Stimulated activated CD8-positive, alpha-beta memory T cell treated with anti-CD3 and anti-CD28 coated beads, Interleukin-7, amount 100 ng/mL, for 1 hour (primary cell): Measurements from ENCODE around the gene DUSP16.
"Not testable (repeated sequence)": the region's sequence is repeated elsewhere in the genome, so short reads cannot be mapped to it uniquely, and the experiment has no call there.

Source experiments
- DNase-seq, 2 donors: peaks; one replicate each; pipeline ENCODE4 v3.0.0-alpha.2; 2020; ENCODE audit warnings: low read depth in 2 of 2

The DUSP16 gene

GRCh38 chr12:12583510-12584178 is 21.0 kb upstream of the DUSP16 start:
- DNase-seq = no peak

DNA sequence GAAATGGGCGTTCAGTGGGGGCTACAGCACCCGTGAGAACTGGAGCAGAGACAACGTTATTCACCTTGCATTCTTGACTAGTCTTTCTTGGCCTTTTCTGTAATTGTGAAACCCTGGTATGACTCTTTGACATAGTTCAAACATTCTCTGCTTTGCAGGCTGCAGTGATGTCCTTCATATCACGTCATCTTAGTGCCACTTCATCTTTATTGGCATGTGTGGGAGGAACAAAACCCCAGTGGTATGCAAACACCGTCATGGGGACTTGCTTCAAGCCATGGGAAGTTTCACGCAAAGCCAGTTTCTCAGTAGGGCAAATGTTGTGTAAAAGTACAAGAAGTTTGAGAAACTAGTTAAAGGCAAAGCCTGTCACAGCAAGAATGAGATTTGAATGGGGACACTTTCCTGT is 20.2 kb upstream of the DUSP16 start:
- DNase-seq = no peak

GRCh38 chr12:12582193-12582881 is 19.7 kb upstream of the DUSP16 start:
- no peak for DNase-seq

GRCh38 chr12:12580716-12581115 is 18.1 kb upstream of the DUSP16 start:
- not testable (repeated sequence) for DNase-seq

DNA sequence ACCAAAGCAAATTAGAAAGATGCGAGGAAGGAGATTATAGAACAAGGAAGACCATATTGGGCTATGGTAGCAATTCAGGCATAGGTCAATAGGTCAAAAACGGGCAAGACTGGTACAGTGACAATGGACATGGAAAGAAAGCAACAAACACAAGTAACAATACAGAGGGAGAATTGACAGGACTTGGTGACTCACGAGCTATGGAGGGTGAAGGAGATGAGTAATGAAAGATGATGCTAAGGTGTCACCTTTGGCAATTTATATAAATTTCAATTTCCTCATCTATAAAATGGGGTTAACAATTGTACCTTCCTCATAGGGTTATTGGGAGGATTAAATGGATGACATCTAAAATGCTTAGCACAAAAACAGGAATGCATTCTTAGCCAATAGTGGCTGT is 15.1 kb upstream of the DUSP16 start:
- no peak for DNase-seq

- no peak for DNase-seq
These were observed 10.0 kb upstream of the DUSP16 start for GRCh38 chr12:12572659-12573058.

DNA sequence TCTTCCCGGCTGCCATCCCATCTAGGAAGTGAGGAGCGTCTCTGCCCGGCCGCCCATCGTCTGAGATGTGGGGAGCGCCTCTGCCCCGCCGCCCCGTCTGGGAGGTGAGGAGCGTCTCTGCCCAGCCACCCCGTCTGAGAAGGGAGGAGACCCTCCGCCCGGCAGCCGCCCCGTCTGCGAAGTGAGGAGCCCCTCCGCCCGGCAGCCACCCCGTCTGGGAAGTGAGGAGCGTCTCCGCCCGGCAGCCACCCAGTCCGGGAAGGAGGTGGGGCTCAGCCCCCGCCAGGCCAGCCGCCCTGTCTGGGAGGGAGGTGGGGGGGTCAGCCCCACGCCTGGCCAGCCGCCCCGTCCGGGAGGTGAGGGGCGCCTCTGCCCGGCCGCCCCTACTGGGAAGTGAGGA is 3.3 kb upstream of the DUSP16 start:
- not testable (repeated sequence) for DNase-seq

- DNase-seq = no peak
These were observed 2.2 kb upstream of the DUSP16 start for GRCh38 chr12:12564911-12565310.

DNA sequence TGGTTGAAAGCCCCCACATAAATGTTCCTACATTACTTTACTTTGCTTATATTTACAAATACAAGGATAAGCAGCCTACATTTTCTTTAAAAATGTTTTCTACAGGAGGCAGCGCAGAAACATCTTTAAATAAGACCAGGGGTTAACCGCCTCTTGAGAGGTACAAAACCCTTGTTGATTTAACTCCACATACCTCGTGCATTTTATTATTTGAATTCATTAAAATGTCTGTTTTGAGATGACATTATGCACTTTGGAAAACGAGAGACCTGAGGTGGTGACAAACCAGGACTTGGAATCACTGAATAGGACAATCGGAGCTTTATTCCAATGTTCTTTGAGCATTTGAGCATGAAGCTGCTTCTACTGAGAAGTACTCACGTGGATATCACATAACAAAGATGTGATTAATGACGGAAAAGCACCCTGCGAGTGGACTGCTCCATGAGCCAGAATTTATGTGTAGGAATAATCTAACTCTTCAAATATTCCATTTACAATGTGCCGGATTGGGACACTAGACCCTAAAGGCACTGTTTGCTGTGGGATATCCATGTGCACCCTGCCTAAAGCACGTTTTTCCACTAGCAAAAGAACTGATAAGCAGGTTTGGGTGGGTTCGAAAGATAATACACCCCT is 746 bp upstream of the DUSP16 start:
- DNase-seq = no peak

GRCh38 chr12:12562016-12562483 is 613 bp downstream of the DUSP16 start:
- no peak for DNase-seq

DNA sequence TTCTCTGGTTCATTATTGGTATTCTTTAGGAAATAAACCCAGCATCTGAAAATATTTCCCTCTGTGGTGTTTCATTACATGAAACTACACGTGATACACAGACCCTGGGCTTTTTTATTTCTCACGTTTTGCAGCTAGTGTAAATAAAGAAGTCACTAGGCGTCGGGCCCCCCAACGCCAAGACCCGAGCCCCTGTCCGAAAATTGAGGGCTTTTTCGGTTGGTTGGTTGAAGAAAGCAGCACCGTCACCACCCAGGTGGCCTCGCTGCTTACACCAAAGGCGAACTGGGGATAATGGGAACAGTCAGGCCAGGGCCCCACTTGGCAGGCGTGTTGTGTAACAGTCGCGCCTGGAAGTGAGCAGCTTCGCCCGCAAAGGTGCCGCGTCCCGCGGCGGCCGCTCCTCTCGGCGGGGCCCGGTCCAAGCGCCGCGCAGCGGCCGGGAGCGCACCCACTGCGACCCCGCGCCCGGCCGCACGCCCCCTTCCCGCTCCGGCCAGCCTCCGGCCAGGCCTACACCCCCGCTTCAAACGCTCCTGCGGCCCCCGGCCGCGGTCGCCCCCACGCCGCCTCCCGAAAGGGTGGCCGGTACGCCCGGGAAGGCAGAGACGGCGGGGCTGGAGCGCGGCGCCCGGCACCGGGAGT is 1.2 kb downstream of the DUSP16 start:
- peak in 1 of 2 donors; percentile 11 for DNase-seq

DNA sequence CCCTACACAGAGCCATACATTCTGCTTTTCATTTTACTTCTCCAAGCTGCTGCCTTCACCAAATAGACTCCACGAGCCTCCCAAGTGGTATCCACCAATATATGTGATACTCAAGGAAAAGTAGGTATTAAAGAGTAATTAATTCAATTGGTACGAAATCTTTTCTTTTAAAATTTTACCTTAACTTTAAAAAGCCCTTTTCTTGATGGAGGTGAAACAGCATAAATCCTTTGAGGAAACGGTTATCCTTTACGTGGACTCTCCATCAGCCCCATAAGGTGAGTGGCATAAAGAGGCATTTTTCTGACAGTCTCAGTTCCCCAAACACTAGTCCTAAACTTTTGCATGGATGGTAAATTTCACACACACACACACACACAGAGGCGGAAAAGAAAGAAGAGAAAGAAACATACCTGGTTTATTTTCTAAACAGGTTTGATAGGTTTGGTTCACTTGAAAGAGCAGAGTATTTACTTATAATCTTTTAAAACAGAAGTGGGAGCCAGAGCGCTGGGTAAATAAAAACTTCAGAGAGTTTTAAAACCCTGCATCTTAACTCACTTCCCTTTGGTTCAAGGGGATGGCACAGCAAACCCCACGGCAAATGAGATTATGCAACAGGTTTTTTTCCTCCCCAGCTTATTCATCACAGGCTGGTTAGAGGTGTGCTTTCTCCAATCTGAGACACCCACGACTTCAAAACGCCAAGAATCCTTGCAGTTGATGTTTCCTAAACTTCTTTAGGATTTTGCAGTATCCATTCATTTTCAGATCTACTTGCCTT is 1.9 kb downstream of the DUSP16 start:
- DNase-seq = peak; percentile 23 to 31

- no peak for DNase-seq
These were observed 2.9 kb downstream of the DUSP16 start for GRCh38 chr12:12559719-12560296.

GRCh38 chr12:12558291-12558690 is 4.4 kb downstream of the DUSP16 start:
- no peak for DNase-seq

- no peak for DNase-seq
These were observed 4.9 kb downstream of the DUSP16 start for GRCh38 chr12:12557733-12558132.

- no peak for DNase-seq
These were observed 7.0 kb downstream of the DUSP16 start for GRCh38 chr12:12555656-12556055.

DNA sequence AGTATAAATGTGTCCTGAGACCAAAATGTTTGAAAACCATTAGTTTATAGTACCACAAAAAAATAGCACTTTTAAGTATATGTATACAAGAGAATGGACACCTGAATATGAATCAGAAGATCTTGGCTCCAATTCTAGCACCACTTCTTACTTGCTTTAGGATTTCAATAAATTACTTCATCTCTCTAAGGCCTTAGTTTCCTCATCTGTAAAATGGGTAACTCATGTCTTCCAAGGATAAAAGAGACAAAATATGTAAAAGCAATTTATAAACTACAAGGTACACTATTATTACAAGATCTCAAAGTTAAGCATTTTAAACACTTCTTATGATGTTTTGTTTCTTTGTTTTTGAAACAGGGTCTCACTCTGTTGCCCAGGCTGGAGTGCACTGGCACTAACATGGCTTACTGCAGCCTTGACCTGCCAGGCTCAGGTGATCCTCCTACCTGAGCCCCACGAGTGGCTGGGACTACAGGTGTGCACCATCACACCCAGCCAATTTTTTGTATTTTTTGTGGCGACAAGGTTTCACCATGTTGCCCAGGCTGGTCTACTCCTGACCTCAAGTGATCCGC is 9.4 kb downstream of the DUSP16 start:
- DNase-seq = no peak

- DNase-seq = no peak
These were observed 11.5 kb downstream of the DUSP16 start for GRCh38 chr12:12551115-12551514.

DNA sequence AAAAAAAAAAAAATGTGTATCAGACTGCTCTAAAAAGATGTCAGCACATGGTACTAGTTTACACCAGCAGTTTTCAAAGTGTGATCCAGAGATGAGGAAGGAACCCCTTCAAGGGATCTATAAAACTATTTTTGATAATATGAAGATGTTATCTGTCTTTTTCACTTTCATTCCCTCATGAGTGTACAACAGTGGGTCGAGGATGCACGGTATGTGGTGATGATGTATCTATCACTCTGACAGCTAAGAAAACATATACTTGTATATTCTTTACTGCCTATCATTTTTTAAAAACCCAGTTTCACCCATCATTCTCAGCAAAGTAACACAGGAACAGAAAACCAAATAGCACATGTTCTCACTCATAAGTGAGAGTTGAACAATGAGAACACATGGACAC is 12.4 kb downstream of the DUSP16 start:
- DNase-seq = no peak

DNA sequence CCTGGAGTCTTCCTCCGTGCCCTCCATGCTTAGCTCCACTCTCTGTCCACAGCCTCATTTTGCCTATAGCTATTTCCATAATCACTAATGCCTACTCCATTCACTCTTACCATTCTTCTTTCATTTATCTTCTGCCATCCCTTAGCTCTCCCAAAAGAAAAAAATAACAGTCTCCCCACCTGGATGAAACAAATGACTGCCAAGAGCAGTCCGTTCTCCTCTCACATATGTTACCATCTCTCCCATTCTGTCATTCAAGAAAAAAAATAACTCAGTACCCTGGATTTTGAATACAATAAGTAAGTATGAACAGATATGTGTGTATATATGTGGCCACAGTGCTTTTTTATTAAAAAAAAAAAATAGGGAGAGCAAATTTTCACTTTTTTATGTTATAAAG is 13.2 kb downstream of the DUSP16 start:
- DNase-seq = no peak

DNA sequence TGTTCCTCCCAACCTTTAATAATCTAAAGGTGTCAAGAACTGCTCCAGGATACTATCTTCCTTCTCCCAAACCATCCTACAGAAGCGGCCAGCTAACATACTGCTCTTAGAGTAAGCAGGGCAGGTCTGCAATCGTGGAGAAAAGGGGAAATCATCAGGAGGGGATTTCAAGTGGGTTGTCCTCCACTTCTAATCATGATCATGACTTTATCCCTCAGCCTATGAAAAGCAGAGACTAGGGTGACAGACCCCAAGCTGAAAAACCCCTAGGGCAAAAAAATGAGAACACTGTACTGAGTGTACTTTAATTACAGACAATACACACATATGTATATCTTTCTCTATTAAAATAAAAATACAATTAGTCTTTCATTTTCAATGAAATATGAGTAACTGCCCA is 13.9 kb downstream of the DUSP16 start:
- no peak for DNase-seq
